ENCODE measurements around the gene USP33.

USP33 gene

DNA sequence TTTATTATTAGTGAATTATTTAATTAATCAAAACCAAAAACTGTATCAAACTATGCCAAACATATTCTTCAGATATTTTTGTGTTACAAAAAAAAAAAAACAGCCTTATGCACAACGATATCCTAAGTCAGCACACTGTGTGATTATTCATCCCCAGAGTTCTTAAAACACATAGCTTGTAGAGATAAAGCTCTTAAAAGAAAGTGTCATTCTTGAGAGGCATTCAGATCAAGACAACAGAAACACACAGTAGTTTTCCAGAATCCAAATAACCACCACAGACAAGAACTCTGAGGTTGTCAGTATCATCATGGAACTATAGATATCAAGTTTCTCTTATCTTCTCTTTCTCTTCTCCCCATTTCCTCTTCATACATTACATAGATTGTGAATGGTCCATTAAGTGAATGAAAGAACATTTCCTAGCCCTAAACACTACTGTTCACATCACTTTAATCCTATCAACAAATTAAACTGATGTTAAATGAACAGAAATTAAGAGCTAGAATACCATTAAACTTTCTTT is 90.7 kb downstream of the USP33 start:
- Histone ChIP-seq H3K36me3 (ENCODE audit: control insufficient read depth, low read length) (no peaks in the 10 kb centered on the region), H3K79me2 (ENCODE audit: control insufficient read depth, low read length) (peaks cover 100% of the 10 kb centered on the region), H4K20me1 (ENCODE audit: control insufficient read depth, insufficient read depth, low read depth, low read length) (0 out of 2 replicates have a peak, but pooled peaks cover 9% of the 10 kb centered on the region), H3K9me2 (replicated peaks; ENCODE audit: control insufficient read depth, low read length) (no peaks in the 10 kb centered on the region), H3K9me3 (ENCODE audit: control insufficient read depth, insufficient read depth, low read length) (no peaks in the 10 kb centered on the region), H3F3A (ENCODE audit: control insufficient read depth, insufficient read depth) (no peaks in the 10 kb centered on the region), H3K4me2 (ENCODE audit: low read length) (no peak overlapping the region), H3K27me3 (ENCODE audit: control insufficient read depth, low read length) (no peaks in the 10 kb centered on the region), H3K4me3 (ENCODE audit: low read length) (no peak overlapping the region), H3K27ac (ENCODE audit: low read depth, low read length) (no peak overlapping the region), H3K4me1 (ENCODE audit: control insufficient read depth, low read length) (peaks cover 14% of the 10 kb centered on the region; the same call in 1 of the 2 replicates)
- TF ChIP-seq, protein P1, sequence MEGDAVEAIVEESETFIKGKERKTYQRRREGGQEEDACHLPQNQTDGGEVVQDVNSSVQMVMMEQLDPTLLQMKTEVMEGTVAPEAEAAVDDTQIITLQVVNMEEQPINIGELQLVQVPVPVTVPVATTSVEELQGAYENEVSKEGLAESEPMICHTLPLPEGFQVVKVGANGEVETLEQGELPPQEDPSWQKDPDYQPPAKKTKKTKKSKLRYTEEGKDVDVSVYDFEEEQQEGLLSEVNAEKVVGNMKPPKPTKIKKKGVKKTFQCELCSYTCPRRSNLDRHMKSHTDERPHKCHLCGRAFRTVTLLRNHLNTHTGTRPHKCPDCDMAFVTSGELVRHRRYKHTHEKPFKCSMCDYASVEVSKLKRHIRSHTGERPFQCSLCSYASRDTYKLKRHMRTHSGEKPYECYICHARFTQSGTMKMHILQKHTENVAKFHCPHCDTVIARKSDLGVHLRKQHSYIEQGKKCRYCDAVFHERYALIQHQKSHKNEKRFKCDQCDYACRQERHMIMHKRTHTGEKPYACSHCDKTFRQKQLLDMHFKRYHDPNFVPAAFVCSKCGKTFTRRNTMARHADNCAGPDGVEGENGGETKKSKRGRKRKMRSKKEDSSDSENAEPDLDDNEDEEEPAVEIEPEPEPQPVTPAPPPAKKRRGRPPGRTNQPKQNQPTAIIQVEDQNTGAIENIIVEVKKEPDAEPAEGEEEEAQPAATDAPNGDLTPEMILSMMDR (IDR thresholded peaks at IDR 0.05; ENCODE audit: low read depth, low read length, poor library complexity, severe bottlenecking): no peak
- no peak for TF ChIP-seq EZH2phosphoT487 (IDR thresholded peaks at IDR 0.05; ENCODE audit: borderline replicate concordance, low read length)

DNA sequence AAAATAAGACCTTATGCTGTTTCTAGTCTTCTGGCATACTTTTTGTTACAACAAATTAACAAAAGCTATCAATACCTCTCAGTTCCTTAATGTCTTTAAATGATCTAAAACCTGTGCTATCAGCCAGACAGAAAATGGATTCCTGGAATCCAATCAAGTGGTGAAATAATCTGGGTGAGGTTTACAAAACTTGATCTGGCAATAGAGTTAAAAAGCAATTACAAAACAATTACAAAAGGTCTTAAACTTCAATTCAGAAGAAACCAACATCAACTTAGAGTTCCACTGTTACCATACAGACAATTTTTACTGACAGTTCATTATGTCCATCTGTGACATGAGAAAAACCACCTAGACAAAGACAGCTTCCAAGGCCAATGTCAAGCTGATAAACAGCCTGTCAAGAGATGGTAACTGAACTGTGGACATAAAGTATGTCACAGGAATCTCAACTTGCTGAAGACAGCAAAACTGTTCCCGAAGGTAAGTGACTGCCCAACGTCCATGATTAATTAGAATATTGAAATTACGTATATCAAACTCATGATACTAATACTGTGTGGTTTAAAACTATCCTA is 94.6 kb downstream of the USP33 start:
- Histone ChIP-seq H3K27me3 (ENCODE audit: control insufficient read depth, low read length) (no peaks in the 10 kb centered on the region), H3K9me2 (replicated peaks; ENCODE audit: control insufficient read depth, low read length) (no peaks in the 10 kb centered on the region), H3K27ac (ENCODE audit: low read depth, low read length) (no peak overlapping the region), H3K79me2 (ENCODE audit: control insufficient read depth, low read length) (peaks cover 100% of the 10 kb centered on the region), H3K9me3 (ENCODE audit: control insufficient read depth, insufficient read depth, low read length) (no peaks in the 10 kb centered on the region), H4K20me1 (ENCODE audit: control insufficient read depth, insufficient read depth, low read depth, low read length) (peaks cover 5% of the 10 kb centered on the region; the same call in 1 of the 2 replicates), H3K36me3 (ENCODE audit: control insufficient read depth, low read length) (no peaks in the 10 kb centered on the region), H3K4me3 (ENCODE audit: low read length) (no peak overlapping the region), H3K4me1 (ENCODE audit: control insufficient read depth, low read length) (no peaks in the 10 kb centered on the region), H3F3A (ENCODE audit: control insufficient read depth, insufficient read depth) (no peaks in the 10 kb centered on the region), H3K4me2 (ENCODE audit: low read length) (no peak overlapping the region)
- TF ChIP-seq, protein P1 (IDR thresholded peaks at IDR 0.05; ENCODE audit: low read depth, low read length, poor library complexity, severe bottlenecking): no peak
- no peak for TF ChIP-seq EZH2phosphoT487 (IDR thresholded peaks at IDR 0.05; ENCODE audit: borderline replicate concordance, low read length)

- peaks cover 5% of the 10 kb centered on the region; the same call in 1 of the 2 replicates for H4K20me1 ChIP-seq (ENCODE audit: control insufficient read depth, insufficient read depth, low read depth, low read length)
These were observed 98.0 kb downstream of the USP33 start for GRCh38 chr1:77661696-77662095.

More at GRCh38 chr1:77661696-77662095, 98.0 kb downstream of the USP33 start:
- Histone ChIP-seq H3K27me3 (ENCODE audit: control insufficient read depth, low read length) (no peaks in the 10 kb centered on the region), H3K4me3 (ENCODE audit: low read length) (no peak overlapping the region), H3F3A (ENCODE audit: control insufficient read depth, insufficient read depth) (0 out of 2 replicates have a peak, but pooled peaks cover under 1% of the 10 kb centered on the region), H3K4me2 (ENCODE audit: low read length) (no peak overlapping the region), H3K9me3 (ENCODE audit: control insufficient read depth, insufficient read depth, low read length) (no peaks in the 10 kb centered on the region), H3K27ac (ENCODE audit: low read depth, low read length) (no peak overlapping the region), H3K79me2 (ENCODE audit: control insufficient read depth, low read length) (peaks cover 98% of the 10 kb centered on the region), H3K9me2 (replicated peaks; ENCODE audit: control insufficient read depth, low read length) (no peaks in the 10 kb centered on the region), H3K36me3 (ENCODE audit: control insufficient read depth, low read length) (no peaks in the 10 kb centered on the region), H3K4me1 (ENCODE audit: control insufficient read depth, low read length) (no peaks in the 10 kb centered on the region)
- no peak for TF ChIP-seq EZH2phosphoT487 (IDR thresholded peaks at IDR 0.05; ENCODE audit: borderline replicate concordance, low read length)
- TF ChIP-seq, protein P1 (IDR thresholded peaks at IDR 0.05; ENCODE audit: low read depth, low read length, poor library complexity, severe bottlenecking): no peak

Measured in DOHH2 (cell line).